ENCODE data around the gene TAS2R42. TPM values are rescaled to one million over a fixed set of nuclear protein-coding genes. Genes with fewer than 3 reads are reported as not detected.
A peak's percentile ranks its signal among the peaks of the same experiment; 100 is the strongest.

The TAS2R42 gene
- total and polyA plus RNA-seq, 4 donors = not detected

GRCh38 chr12:11171969-11172675, 14.6 kb downstream of the TAS2R42 start:
- peaks cover 0 to 5% (median 4%) of the 10 kb centered on the region in 4 donors for H3K36me3 ChIP-seq (ENCODE audit: control insufficient read depth in 4 of 4, insufficient read depth in 4 of 4, low read length in 4 of 4)
- no peaks in the 10 kb centered on the region for H3K27me3 ChIP-seq (ENCODE audit: control insufficient read depth in 3 of 3, insufficient read depth in 3 of 3, low read length in 2 of 3)
- H3K9ac ChIP-seq (ENCODE audit: insufficient read depth in 1 of 2, low read length in 2 of 2) = peak overlapping the region; percentile 69 to 92
- TF ChIP-seq, protein P1, sequence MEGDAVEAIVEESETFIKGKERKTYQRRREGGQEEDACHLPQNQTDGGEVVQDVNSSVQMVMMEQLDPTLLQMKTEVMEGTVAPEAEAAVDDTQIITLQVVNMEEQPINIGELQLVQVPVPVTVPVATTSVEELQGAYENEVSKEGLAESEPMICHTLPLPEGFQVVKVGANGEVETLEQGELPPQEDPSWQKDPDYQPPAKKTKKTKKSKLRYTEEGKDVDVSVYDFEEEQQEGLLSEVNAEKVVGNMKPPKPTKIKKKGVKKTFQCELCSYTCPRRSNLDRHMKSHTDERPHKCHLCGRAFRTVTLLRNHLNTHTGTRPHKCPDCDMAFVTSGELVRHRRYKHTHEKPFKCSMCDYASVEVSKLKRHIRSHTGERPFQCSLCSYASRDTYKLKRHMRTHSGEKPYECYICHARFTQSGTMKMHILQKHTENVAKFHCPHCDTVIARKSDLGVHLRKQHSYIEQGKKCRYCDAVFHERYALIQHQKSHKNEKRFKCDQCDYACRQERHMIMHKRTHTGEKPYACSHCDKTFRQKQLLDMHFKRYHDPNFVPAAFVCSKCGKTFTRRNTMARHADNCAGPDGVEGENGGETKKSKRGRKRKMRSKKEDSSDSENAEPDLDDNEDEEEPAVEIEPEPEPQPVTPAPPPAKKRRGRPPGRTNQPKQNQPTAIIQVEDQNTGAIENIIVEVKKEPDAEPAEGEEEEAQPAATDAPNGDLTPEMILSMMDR (IDR thresholded peaks at IDR 0.05; ENCODE audit: control extremely low read depth, extremely low read depth) = no peak
- no peaks in the 10 kb centered on the region for H3K9me3 ChIP-seq (ENCODE audit: control insufficient read depth in 4 of 4, insufficient read depth in 3 of 4, low read length in 3 of 4)
- peak overlapping the region; percentile 13 for H3K4me3 ChIP-seq
- H3K27ac ChIP-seq (ENCODE audit: low read depth in 1 of 2, low read length in 1 of 2) = peak overlapping the region in 1 of 2 donors; percentile 62
- WGBS, 2 donors = 2 to 5% methylated on average over 10 of the region's 10 CpGs
- H3K4me1 ChIP-seq (ENCODE audit: control insufficient read depth in 5 of 5, insufficient read depth in 5 of 5, low read length in 5 of 5) = peaks cover 1 to 23% (median 14%) of the 10 kb centered on the region in 5 donors
- ATAC-seq (ENCODE audit: insufficient read depth, low FRiP score) (no peak), DNase-seq (peak; percentile 13 to 80 (median 74))

GRCh38 chr12:11171145-11171968, 15.4 kb downstream of the TAS2R42 start, which contains the start of gene SMIM10L1:
Gene SMIM10L1 (plus strand): TSS chr12:11171194. CDS start chr12:11171357, 163 bp downstream.
- Histone ChIP-seq H3K4me1 (ENCODE audit: control insufficient read depth in 5 of 5, insufficient read depth in 5 of 5, low read length in 5 of 5) (peaks cover 1 to 25% (median 14%) of the 10 kb centered on the region in 5 donors), H3K36me3 (ENCODE audit: control insufficient read depth in 4 of 4, insufficient read depth in 4 of 4, low read length in 4 of 4) (peaks cover 0 to 6% (median 4%) of the 10 kb centered on the region in 4 donors), H3K4me3 (peak within 1 kb of the TSS; percentile 89), H3K9ac (ENCODE audit: insufficient read depth in 1 of 2, low read length in 2 of 2) (peak within 1 kb of the TSS; percentile 69 to 92), H3K27ac (ENCODE audit: low read depth in 1 of 2, low read length in 1 of 2) (peak within 1 kb of the TSS; percentile 96 to 99), H3K9me3 (ENCODE audit: control insufficient read depth in 4 of 4, insufficient read depth in 3 of 4, low read length in 3 of 4) (no peaks in the 10 kb centered on the region), H3K27me3 (ENCODE audit: control insufficient read depth in 3 of 3, insufficient read depth in 3 of 3, low read length in 2 of 3) (no peaks in the 10 kb centered on the region)
- DNase-seq (peak; percentile 95 to 98 (median 97)), ATAC-seq (ENCODE audit: insufficient read depth, low FRiP score) (peak; percentile 99)
- 0% methylated on average over 66 to 70 of the region's 70 CpGs for WGBS, 2 donors
- TF ChIP-seq, protein P1 (IDR thresholded peaks at IDR 0.05; ENCODE audit: control extremely low read depth, extremely low read depth) = no peak

- TF ChIP-seq, protein P1 (IDR thresholded peaks at IDR 0.05; ENCODE audit: control extremely low read depth, extremely low read depth) = no peak
- Histone ChIP-seq H3K9ac (ENCODE audit: insufficient read depth in 1 of 2, low read length in 2 of 2) (peak overlapping the region; percentile 69 to 92), H3K4me1 (ENCODE audit: control insufficient read depth in 5 of 5, insufficient read depth in 5 of 5, low read length in 5 of 5) (peaks cover 3 to 27% (median 14%) of the 10 kb centered on the region in 5 donors), H3K9me3 (ENCODE audit: control insufficient read depth in 4 of 4, insufficient read depth in 3 of 4, low read length in 3 of 4) (no peaks in the 10 kb centered on the region), H3K36me3 (ENCODE audit: control insufficient read depth in 4 of 4, insufficient read depth in 4 of 4, low read length in 4 of 4) (peaks cover 2 to 10% (median 6%) of the 10 kb centered on the region in 4 donors), H3K27ac (ENCODE audit: low read depth in 1 of 2, low read length in 1 of 2) (peak overlapping the region; percentile 96 to 99), H3K4me3 (peak overlapping the region; percentile 89), H3K27me3 (ENCODE audit: control insufficient read depth in 3 of 3, insufficient read depth in 3 of 3, low read length in 2 of 3) (no peaks in the 10 kb centered on the region)
- WGBS, 2 donors = 1 to 4% methylated on average over 4 of the region's 4 CpGs
- DNase-seq (no peak), ATAC-seq (ENCODE audit: insufficient read depth, low FRiP score) (no peak)
Observed at GRCh38 chr12:11170810-11171144, 16.0 kb downstream of the TAS2R42 start.

Data from lung (tissue), 12 donors.